ENCODE data around the gene VSNL1. TPM values are rescaled to one million over a fixed set of nuclear protein-coding genes. Genes with fewer than 3 reads are reported as not detected.

The VSNL1 gene
- total RNA-seq, 1 experiment from 2014 or later = 7.8 TPM

DNA sequence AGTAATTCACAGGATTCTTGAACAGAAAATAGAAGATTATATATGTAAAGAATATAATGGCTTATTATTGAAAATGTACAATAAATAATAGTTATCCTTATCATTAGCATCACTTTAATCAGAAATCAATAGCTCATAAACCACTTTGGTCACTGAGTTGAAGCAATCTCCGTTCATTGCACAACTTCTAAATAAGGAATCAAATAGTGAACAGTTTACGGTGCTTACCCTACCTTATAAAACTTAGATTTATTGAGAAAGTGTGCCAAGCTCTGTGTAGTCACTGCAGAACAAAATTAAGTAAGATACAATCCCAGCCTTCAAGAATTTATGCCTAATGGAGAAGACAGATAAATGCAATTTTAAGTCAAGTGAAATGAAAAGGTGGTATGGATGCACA, 6.7 kb downstream of the VSNL1 start:
- POLR2A ChIA-PET (ENCODE audit: low non-redundant PET) = no interaction called here
- Histone ChIP-seq H3K4me3 (ENCODE audit: low read depth, low read length, poor library complexity, severe bottlenecking) (no peak overlapping the region), H3K27me3 (replicated peaks; ENCODE audit: insufficient read depth, low read depth, low read length, poor library complexity) (no peaks in the 10 kb centered on the region), H3K36me3 (ENCODE audit: insufficient read depth, low read length, poor library complexity, severe bottlenecking) (no peaks in the 10 kb centered on the region), H3K4me1 (ENCODE audit: insufficient read depth, low read length, poor library complexity, severe bottlenecking) (peaks cover 10% of the 10 kb centered on the region), H3K9me3 (ENCODE audit: low read depth, low read length, poor library complexity, severe bottlenecking) (no peaks in the 10 kb centered on the region), H3K27ac (ENCODE audit: low read depth, low read length, poor library complexity, severe bottlenecking) (no peak overlapping the region)
- CTCF ChIA-PET = no interaction called here
- no TSS peak for BruUV-seq (replicated peaks)
- DNase-seq (ENCODE audit: low spot score) = no peak
- TF ChIP-seq, protein P1, sequence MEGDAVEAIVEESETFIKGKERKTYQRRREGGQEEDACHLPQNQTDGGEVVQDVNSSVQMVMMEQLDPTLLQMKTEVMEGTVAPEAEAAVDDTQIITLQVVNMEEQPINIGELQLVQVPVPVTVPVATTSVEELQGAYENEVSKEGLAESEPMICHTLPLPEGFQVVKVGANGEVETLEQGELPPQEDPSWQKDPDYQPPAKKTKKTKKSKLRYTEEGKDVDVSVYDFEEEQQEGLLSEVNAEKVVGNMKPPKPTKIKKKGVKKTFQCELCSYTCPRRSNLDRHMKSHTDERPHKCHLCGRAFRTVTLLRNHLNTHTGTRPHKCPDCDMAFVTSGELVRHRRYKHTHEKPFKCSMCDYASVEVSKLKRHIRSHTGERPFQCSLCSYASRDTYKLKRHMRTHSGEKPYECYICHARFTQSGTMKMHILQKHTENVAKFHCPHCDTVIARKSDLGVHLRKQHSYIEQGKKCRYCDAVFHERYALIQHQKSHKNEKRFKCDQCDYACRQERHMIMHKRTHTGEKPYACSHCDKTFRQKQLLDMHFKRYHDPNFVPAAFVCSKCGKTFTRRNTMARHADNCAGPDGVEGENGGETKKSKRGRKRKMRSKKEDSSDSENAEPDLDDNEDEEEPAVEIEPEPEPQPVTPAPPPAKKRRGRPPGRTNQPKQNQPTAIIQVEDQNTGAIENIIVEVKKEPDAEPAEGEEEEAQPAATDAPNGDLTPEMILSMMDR (conservative IDR thresholded peaks at IDR 0.05; ENCODE audit: low read depth, low read length) = no peak
- TF ChIP-seq EZH2 (IDR thresholded peaks at IDR 0.05; ENCODE audit: borderline replicate concordance, low read depth, low read length, poor library complexity, severe bottlenecking) = no peak
- intact Hi-C loops (cut with micrococcal nuclease; ENCODE audit: unreplicated experiment) = no loop called here

DNA sequence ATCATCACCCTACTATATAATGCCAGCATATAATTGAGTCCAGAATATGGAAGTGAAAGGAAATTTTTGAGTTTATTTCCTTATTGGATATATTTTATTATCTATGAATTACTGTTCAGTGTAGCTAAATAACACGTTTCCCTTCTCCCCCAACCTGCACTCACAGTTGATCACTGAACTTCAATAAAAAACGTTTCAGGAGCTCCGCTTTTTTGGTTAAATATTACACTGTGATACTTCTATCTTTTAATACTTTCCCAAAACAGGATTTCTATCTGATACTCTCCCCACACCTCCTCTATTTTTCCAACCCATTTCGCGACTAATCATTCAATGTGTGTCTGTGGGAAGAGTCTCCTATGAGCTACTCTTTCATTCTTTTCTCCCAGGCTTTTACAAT, 7.2 kb downstream of the VSNL1 start:
- POLR2A ChIA-PET (ENCODE audit: low non-redundant PET) = no interaction called here
- intact Hi-C loops (cut with micrococcal nuclease; ENCODE audit: unreplicated experiment) = no loop called here
- CTCF ChIA-PET = no interaction called here

DNA sequence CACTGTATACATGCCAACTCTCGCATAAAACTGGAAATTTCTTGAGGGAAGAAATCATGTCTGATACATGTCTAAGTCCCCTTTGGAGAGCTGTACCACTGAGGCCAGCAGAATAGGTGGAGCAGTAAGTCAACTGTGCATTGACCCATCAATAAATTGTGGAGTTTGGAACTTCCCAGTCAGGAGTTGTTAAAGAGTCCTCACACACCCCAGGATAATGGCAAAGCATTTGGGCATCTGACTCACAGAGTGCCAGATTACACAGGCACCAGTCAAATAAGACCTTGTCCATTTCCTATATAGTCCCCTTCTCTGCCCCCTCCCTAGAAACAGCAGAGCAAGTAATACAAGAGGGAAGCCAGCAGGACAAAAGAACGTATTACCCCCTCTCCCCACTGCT, 10.4 kb downstream of the VSNL1 start:
- Histone ChIP-seq H3K9me3 (ENCODE audit: low read depth, low read length, poor library complexity, severe bottlenecking) (no peaks in the 10 kb centered on the region), H3K27ac (ENCODE audit: low read depth, low read length, poor library complexity, severe bottlenecking) (no peak overlapping the region), H3K27me3 (replicated peaks; ENCODE audit: insufficient read depth, low read depth, low read length, poor library complexity) (no peaks in the 10 kb centered on the region), H3K4me1 (ENCODE audit: insufficient read depth, low read length, poor library complexity, severe bottlenecking) (peaks cover 2% of the 10 kb centered on the region), H3K4me3 (ENCODE audit: low read depth, low read length, poor library complexity, severe bottlenecking) (no peak overlapping the region), H3K36me3 (ENCODE audit: insufficient read depth, low read length, poor library complexity, severe bottlenecking) (no peaks in the 10 kb centered on the region)
- intact Hi-C loops (cut with micrococcal nuclease; ENCODE audit: unreplicated experiment) = no loop called here
- no TSS peak for BruUV-seq (replicated peaks)
- DNase-seq (ENCODE audit: low spot score) = no peak
- ChIA-PET CTCF (no interaction called here), POLR2A (ENCODE audit: low non-redundant PET) (no interaction called here)
- TF ChIP-seq, protein P1 (conservative IDR thresholded peaks at IDR 0.05; ENCODE audit: low read depth, low read length) = no peak

More for the DNA sequence above, 7.2 kb downstream of the VSNL1 start:
- TF ChIP-seq, protein P1 (conservative IDR thresholded peaks at IDR 0.05; ENCODE audit: low read depth, low read length) = no peak
- no peak for TF ChIP-seq EZH2 (IDR thresholded peaks at IDR 0.05; ENCODE audit: borderline replicate concordance, low read depth, low read length, poor library complexity, severe bottlenecking)
- Histone ChIP-seq H3K27me3 (replicated peaks; ENCODE audit: insufficient read depth, low read depth, low read length, poor library complexity) (no peaks in the 10 kb centered on the region), H3K9me3 (ENCODE audit: low read depth, low read length, poor library complexity, severe bottlenecking) (no peaks in the 10 kb centered on the region), H3K27ac (ENCODE audit: low read depth, low read length, poor library complexity, severe bottlenecking) (no peak overlapping the region), H3K4me1 (ENCODE audit: insufficient read depth, low read length, poor library complexity, severe bottlenecking) (peaks cover 10% of the 10 kb centered on the region), H3K4me3 (ENCODE audit: low read depth, low read length, poor library complexity, severe bottlenecking) (no peak overlapping the region), H3K36me3 (ENCODE audit: insufficient read depth, low read length, poor library complexity, severe bottlenecking) (no peaks in the 10 kb centered on the region)
- no peak for DNase-seq (ENCODE audit: low spot score)
- no TSS peak for BruUV-seq (replicated peaks)
